K562 (cell line): ENCODE results near the gene ATAD3B.

Experiments
- ARHGAP35 ChIP-seq: fragments of 450-650 bp; IDR thresholded peaks from 2 replicates; pipeline ENCODE4 v1.6.1; 2018; ENCODE audit not compliant: partially characterized antibody
- MXI1 ChIP-seq: IDR thresholded peaks from 2 replicates; pipeline ENCODE4 v1.6.1; 2011; ENCODE audit warnings: low read depth, mild to moderate bottlenecking, improper control_type of control experiment, low read length
- NCOR1 ChIP-seq: fragments of 450-650 bp; IDR thresholded peaks from 2 replicates; pipeline ENCODE4 v1.6.1; 2016; ENCODE audit warnings: mild to moderate bottlenecking, moderate library complexity
- ZEB2 ChIP-seq: fragments of 450-650 bp; IDR thresholded peaks from 2 replicates; pipeline ENCODE4 v1.6.1; 2016
- TF ChIP-seq, protein P1 (sequence below), 3 experiments: IDR thresholded peaks in 2 of 3; conservative IDR thresholded peaks in 1 of 3; 2 replicates each; pipeline ENCODE4 v1.5.1; 2011 to 2012; ENCODE audit warnings: low read length in 3 of 3, mild to moderate bottlenecking in 3 of 3, control low read depth in 2 of 3, improper control_type of control experiment in 1 of 3, inconsistent platforms in 1 of 3, low read depth in 1 of 3, mixed read lengths in 1 of 3, moderate library complexity in 1 of 3; ENCODE audit not compliant: insufficient read depth in 2 of 3

DNA sequence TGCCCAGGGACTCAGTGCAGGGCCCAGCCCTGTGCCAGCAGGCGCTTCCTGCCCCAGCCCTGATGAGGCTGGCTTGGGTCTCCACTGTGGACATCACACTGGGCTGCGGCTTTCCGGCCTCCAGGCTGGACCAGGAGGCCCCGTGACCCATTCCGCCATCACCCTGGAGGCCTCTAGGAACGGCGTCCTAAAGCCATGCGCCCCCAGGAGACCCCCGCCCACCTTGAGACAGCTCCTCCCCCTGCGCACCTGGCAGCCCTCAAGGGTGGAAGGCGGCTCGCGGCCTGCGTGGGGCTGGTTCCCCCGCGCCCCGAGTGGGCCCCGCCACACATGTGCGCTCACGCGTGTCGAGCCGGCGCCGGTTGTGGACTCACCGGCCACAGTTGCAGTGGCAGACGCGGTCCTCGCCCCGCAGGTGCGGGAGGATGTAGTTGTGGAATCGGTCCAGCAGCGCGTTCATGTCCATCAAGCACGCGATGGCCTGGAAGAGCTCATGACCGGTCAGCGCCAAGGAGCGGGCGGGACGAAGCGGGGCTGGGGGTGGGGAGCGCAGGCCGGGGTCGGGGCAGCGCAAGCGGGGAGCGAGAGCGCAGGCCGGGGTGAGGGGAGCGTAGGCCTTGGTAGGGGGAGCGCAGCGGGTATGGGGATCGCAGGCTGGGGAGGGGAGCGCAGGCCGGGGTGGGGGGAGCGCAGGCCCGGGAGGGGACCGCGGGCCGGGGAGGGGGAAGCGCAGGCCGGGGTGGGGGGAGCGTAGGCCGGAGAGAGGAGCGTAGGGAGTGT, 67.9 kb downstream of the ATAD3B start:
- no peak for TF ChIP-seq ARHGAP35
- TF ChIP-seq, protein P1, sequence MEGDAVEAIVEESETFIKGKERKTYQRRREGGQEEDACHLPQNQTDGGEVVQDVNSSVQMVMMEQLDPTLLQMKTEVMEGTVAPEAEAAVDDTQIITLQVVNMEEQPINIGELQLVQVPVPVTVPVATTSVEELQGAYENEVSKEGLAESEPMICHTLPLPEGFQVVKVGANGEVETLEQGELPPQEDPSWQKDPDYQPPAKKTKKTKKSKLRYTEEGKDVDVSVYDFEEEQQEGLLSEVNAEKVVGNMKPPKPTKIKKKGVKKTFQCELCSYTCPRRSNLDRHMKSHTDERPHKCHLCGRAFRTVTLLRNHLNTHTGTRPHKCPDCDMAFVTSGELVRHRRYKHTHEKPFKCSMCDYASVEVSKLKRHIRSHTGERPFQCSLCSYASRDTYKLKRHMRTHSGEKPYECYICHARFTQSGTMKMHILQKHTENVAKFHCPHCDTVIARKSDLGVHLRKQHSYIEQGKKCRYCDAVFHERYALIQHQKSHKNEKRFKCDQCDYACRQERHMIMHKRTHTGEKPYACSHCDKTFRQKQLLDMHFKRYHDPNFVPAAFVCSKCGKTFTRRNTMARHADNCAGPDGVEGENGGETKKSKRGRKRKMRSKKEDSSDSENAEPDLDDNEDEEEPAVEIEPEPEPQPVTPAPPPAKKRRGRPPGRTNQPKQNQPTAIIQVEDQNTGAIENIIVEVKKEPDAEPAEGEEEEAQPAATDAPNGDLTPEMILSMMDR (IDR thresholded peaks at IDR 0.05 in 2 of 3, conservative IDR thresholded peaks at IDR 0.05 in 1 of 3; ENCODE audit: insufficient read depth in 2 of 3, low read depth in 1 of 3, low read length in 3 of 3), result no peak
- TF ChIP-seq MXI1, result no peak
- TF ChIP-seq ZEB2, result no peak
- TF ChIP-seq NCOR1, result no peak
